NB4 (cell line): ENCODE data around the gene APOL2.
A peak's percentile ranks its signal among the peaks of the same experiment; 100 is the strongest.

ENCODE experiments used
- DNase-seq: peaks from one replicate; pipeline ENCODE4 v3.0.0; 2010; ENCODE audit warnings: low read depth
- H3K4me3 ChIP-seq: one replicate; pipeline ENCODE4 v1.5.1; 2011; ENCODE audit warnings: mild to moderate bottlenecking, low read depth, low read length, moderate library complexity
- MYC ChIP-seq: IDR thresholded peaks from 2 replicates; pipeline ENCODE4 v1.6.1; 2011; ENCODE audit warnings: low read depth, low read length
- POLR2A ChIP-seq: IDR thresholded peaks from 2 replicates; pipeline ENCODE4 v1.6.1; 2011; ENCODE audit warnings: mild to moderate bottlenecking; ENCODE audit not compliant: insufficient read length; ENCODE audit errors: extremely low read depth
- TF ChIP-seq, protein P1 (sequence below): IDR thresholded peaks from 2 replicates; pipeline ENCODE4 v1.6.1; 2011; ENCODE audit warnings: low read depth, low read length
- TF ChIP-seq, protein P2 (sequence below): IDR thresholded peaks from one replicate; pipeline ENCODE4 v1.5.1; 2012; ENCODE audit warnings: low read depth, low read length

Gene APOL2

DNA sequence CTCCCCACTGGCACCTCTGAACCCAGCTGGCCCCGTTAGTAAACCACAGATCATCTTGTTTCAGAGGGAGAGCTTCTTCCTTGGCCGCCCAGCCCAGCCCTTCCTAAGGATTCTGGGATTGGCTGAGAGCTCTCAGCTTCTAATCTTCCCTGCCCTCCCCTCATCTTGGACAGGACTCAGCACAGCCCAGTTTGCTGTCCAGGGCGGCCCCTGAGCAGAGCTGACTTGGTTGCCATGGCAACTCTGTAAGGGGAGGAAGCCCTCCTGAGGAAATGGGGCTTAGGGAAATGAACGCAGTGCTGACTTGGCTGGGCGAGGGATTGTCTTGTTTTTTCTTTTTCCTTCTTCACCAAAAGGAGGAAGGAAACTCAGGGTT, 42.3 kb downstream of the APOL2 start:
- TF ChIP-seq, protein P1, sequence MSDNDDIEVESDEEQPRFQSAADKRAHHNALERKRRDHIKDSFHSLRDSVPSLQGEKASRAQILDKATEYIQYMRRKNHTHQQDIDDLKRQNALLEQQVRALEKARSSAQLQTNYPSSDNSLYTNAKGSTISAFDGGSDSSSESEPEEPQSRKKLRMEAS = no peak
- TF ChIP-seq, protein P2, sequence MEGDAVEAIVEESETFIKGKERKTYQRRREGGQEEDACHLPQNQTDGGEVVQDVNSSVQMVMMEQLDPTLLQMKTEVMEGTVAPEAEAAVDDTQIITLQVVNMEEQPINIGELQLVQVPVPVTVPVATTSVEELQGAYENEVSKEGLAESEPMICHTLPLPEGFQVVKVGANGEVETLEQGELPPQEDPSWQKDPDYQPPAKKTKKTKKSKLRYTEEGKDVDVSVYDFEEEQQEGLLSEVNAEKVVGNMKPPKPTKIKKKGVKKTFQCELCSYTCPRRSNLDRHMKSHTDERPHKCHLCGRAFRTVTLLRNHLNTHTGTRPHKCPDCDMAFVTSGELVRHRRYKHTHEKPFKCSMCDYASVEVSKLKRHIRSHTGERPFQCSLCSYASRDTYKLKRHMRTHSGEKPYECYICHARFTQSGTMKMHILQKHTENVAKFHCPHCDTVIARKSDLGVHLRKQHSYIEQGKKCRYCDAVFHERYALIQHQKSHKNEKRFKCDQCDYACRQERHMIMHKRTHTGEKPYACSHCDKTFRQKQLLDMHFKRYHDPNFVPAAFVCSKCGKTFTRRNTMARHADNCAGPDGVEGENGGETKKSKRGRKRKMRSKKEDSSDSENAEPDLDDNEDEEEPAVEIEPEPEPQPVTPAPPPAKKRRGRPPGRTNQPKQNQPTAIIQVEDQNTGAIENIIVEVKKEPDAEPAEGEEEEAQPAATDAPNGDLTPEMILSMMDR = no peak
- TF ChIP-seq MYC = no peak
- no peak for TF ChIP-seq POLR2A
- peak; percentile 59 for DNase-seq
- no peak overlapping the region for H3K4me3 ChIP-seq

DNA sequence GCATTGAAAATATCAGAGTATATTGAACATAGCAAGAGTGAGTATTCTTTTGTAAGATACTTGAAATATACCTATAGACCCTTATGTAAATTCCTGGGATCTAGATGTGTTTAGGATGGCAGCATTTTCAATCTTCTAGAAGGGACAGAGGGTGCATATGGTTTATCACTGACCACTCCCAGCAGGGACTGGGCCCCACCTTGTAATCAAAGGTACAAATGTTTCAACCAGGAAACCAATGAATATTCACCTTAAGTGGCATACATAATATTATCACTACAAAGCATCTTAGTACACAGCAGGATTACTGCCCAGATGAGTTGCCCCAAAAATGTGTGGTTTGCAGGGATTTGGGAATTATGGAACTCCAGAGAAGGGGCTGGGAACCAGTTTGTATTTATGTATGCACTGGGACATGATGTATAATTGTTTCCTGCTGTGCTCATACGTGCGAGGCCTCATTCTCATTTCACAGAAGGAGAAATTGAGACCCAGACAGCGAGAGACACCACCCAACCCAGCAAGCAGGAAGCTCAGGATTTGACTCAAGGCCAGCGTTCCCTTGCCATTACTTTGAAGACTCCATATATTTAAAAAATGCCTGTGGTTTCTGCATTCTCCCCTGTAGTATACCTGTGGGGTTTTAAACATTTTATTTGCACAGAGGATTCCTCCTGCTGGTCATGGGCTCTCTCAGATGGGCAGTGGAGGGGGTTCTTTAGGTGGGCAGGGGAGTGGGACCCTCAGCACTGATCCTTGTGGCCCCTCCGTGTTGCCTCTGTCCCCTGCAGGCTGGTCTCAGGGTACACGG, 42.9 kb downstream of the APOL2 start:
- no peak overlapping the region for H3K4me3 ChIP-seq
- TF ChIP-seq POLR2A (no peak), MYC (no peak)
- TF ChIP-seq, protein P2 = no peak
- TF ChIP-seq, protein P1 = no peak
- no peak for DNase-seq

DNA sequence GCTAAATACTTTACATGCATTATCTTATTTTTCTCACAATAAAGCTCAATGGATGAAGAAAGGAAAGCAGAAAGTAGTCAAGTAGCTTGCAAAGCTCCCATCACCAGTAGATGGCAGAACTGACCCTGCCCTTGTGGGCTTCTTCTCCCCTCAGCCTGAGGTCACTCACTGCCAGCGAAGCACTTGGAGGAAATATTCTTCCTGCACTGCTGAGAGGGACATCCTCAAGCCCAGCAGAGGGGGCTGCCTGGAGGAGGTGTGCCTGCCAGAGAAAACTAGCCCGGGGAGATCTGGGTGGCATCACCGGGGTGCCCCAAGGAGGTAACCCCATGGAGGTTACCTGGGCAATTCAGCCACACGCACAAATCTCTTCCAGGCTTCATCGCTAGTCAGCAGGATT, 44.4 kb downstream of the APOL2 start:
- peak; percentile 75 for DNase-seq
- H3K4me3 ChIP-seq = no peak overlapping the region
- TF ChIP-seq POLR2A = no peak
- TF ChIP-seq, protein P2 = peak; percentile 82
- no peak for TF ChIP-seq MYC
- TF ChIP-seq, protein P1 = no peak

DNA sequence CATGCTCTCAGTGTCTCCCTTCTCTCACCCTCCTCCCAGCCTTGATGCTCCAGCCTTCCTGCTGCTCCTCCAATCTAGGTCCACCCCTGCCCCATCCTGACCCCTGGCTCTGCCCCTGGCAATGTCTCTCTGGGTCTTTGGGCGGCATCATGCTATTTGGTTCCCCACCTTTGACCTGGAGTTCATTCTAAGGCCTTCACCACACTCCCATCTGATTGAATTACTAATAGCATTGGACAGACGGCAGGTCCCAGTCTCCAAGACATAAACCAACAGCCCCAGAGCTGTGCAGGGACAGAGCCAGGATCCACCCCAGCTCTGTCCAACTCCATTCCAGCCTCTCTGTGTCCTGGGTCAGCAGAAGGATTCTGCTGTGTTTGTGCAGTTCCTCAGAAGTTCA, 44.9 kb downstream of the APOL2 start:
- TF ChIP-seq POLR2A = no peak
- TF ChIP-seq, protein P2 = no peak
- no peak for TF ChIP-seq MYC
- TF ChIP-seq, protein P1 = no peak
- no peak overlapping the region for H3K4me3 ChIP-seq
- no peak for DNase-seq

DNA sequence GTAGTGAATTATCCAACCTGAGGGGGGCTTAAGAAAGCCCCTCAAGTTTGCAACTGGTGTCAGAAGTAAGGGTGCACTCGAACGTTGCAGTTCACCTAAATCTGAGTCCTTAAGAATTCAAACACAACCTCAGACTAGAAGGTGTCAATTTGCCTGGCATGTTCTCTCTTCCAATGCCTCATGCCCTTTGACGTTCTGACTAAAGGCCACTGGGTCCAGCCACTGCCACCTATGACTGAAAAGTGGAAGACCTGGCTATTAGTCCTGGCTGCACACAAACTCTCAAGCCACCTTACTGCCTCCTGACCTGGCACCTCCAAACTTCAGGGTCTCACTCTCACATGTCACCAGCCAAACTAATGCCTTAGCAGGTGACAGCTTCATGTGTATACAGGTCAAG, 45.8 kb downstream of the APOL2 start:
- no peak overlapping the region for H3K4me3 ChIP-seq
- no peak for DNase-seq
- TF ChIP-seq, protein P1 = no peak
- no peak for TF ChIP-seq POLR2A
- no peak for TF ChIP-seq MYC

DNA sequence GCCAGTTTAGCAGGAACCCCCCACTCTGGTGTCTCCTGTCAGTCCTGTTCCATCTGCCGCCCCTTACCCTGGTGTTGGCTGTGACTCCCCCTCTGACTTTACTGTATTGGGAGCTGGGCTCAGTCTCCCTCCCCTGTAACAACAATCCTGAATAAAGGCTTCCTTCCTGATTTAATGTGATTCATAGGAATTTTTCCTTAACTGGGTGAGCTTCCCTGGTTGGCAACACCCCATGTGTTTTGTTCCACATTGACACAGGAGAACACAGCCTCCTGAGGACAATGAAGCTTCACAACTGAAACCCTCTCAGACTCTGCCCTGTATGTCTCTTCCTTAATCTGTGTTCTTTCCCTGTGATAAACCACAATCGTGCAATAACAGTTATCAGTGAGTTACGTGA, 46.2 kb downstream of the APOL2 start:
- DNase-seq = no peak
- H3K4me3 ChIP-seq = no peak overlapping the region
- TF ChIP-seq, protein P2 = no peak
- TF ChIP-seq MYC (no peak), POLR2A (no peak)
- TF ChIP-seq, protein P1 = no peak
